OCI-LY3 (cell line): Measurements from ENCODE around the gene SLC5A7.

Source experiments
- H2AFZ ChIP-seq: fragments of 200-600, 300-600 bp; shearing (Covaris generic); 2 replicates; pipeline ENCODE4 v1.6.0; 2014; ENCODE audit warnings: antibody characterized with exemption, low read depth, low read length
- H3K27ac ChIP-seq: fragments of 200-600, 300-600 bp; sonication (generic); 2 replicates; pipeline ENCODE4 v1.5.1; 2014; ENCODE audit warnings: mild to moderate bottlenecking, low read length, moderate library complexity, mixed read lengths
- H3K27me3 ChIP-seq: fragments of 200-600, 300-600 bp; sonication (generic); 2 replicates; pipeline ENCODE4 v1.6.1; 2014; ENCODE audit warnings: low read depth, low read length, mixed read lengths
- H3K36me3 ChIP-seq: fragments of 200-600, 300-600 bp; sonication (generic); replicated peaks from 2 replicates; pipeline ENCODE3; 2014; ENCODE audit warnings: low read depth, low read length, mixed read lengths
- H3K4me1 ChIP-seq: fragments of 300-600, 200-600 bp; sonication (generic); 2 replicates; pipeline ENCODE4 v1.6.1; 2014; ENCODE audit warnings: low read length, mixed read lengths
- H3K4me2 ChIP-seq: fragments of 200-600, 300-600 bp; sonication (generic); 2 replicates; pipeline ENCODE4 v1.6.1; 2014; ENCODE audit warnings: low read length, mixed read lengths
- H3K4me3 ChIP-seq: fragments of 300-600, 200-600 bp; sonication (generic); 2 replicates; pipeline ENCODE4 v1.5.1; 2014; ENCODE audit warnings: antibody characterized with exemption, mild to moderate bottlenecking, low read length, moderate library complexity
- H3K79me2 ChIP-seq: fragments of 300-600, 200-600 bp; shearing (Covaris generic); 2 replicates; pipeline ENCODE4 v1.6.1; 2014; ENCODE audit warnings: mild to moderate bottlenecking, low read length, mixed read lengths
- H3K9ac ChIP-seq: fragments of 300-600, 200-600 bp; shearing (Covaris generic); 2 replicates; pipeline ENCODE4 v1.6.0; 2014; ENCODE audit warnings: mild to moderate bottlenecking, low read length, moderate library complexity
- H3K9me3 ChIP-seq: fragments of 200-600, 300-600 bp; shearing (Covaris generic); 2 replicates; pipeline ENCODE4 v1.6.1; 2014; ENCODE audit warnings: low read length, mixed read lengths; ENCODE audit not compliant: insufficient read depth
- H4K20me1 ChIP-seq: fragments of 200-600, 300-600 bp; sonication (generic); 2 replicates; pipeline ENCODE4 v1.6.1; 2016; ENCODE audit warnings: low read length, mixed read lengths; ENCODE audit not compliant: insufficient read depth
- CTCF ChIP-seq: fragments of 200-600, 300-600 bp; sonication (generic); IDR thresholded peaks from 2 replicates; pipeline ENCODE4 v1.5.1; 2014; ENCODE audit warnings: antibody characterized with exemption, low read length, low read depth
- EZH2phosphoT487 ChIP-seq: fragments of 200-600 bp; shearing (Covaris generic); IDR thresholded peaks from 2 replicates; pipeline ENCODE4 v1.6.1; 2018; ENCODE audit warnings: antibody characterized with exemption, mixed run types, low read depth

Gene SLC5A7

GRCh38 chr2:108061439-108062042, 75.2 kb downstream of the SLC5A7 start:
- Histone ChIP-seq H3K36me3 (no peaks in the 10 kb centered on the region), H3K27ac (no peak overlapping the region), H4K20me1 (no peaks in the 10 kb centered on the region), H3K4me2 (no peak overlapping the region), H3K27me3 (no peaks in the 10 kb centered on the region), H3K4me1 (no peaks in the 10 kb centered on the region), H3K9ac (no peak overlapping the region), H3K9me3 (no peaks in the 10 kb centered on the region), H3K79me2 (no peaks in the 10 kb centered on the region), H3K4me3 (no peak overlapping the region), H2AFZ (no peak overlapping the region)
- TF ChIP-seq CTCF: no peak
- no peak for TF ChIP-seq EZH2phosphoT487
